Left forelimb (tissue), 1 donor: ENCODE measurements around the gene RD3L.

Experiments used
- DNase-seq: peaks from one replicate; pipeline ENCODE4 v3.0.0-alpha.2; 2018; ENCODE audit warnings: low spot score

The RD3L gene

GRCh38 chr14:103894034-103894722 lies 48.2 kb downstream of the RD3L start:
- DNase-seq: no peak

GRCh38 chr14:103892247-103892646 lies 50.1 kb downstream of the RD3L start:
- no peak for DNase-seq

- no peak for DNase-seq
Observed at GRCh38 chr14:103891667-103892215, 50.6 kb downstream of the RD3L start.

- no peak for DNase-seq
Observed at GRCh38 chr14:103890821-103891666, 51.3 kb downstream of the RD3L start.
